OCI-LY7 (cell line): Measurements from ENCODE around the gene GPR61. TPM values are rescaled to one million over a fixed set of nuclear protein-coding genes. Genes with fewer than 3 reads are reported as not detected.

Source experiments
- BruUV-seq: library from RNA; stranded (reverse); fragments of 400-500 nt; replicated peaks from 2 replicates; lab custom pipeline; 2021; lab: Mats Ljungman, UMichigan
- CTCF ChIA-PET: fragments of 300-600 bp; sonication (Branson Sonifier 250); formaldehyde crosslinking; loops from one replicate; lab custom pipeline; 2022; ENCODE audit warnings: antibody characterized with exemption; ENCODE audit not compliant: unreplicated experiment; lab: Charles Lee
- POLR2A ChIA-PET: fragments of 300-600 bp; sonication (Branson Sonifier 250); formaldehyde crosslinking; loops from one replicate; lab custom pipeline; 2022; ENCODE audit warnings: antibody characterized with exemption; lab: Charles Lee
- DNase-seq: peaks from one replicate; pipeline ENCODE4 v3.0.0-alpha.2; 2015; ENCODE audit warnings: low spot score
- H2AFZ ChIP-seq: fragments of 200-600 bp; sonication (generic), shearing (Covaris generic); 2 replicates; pipeline ENCODE4 v1.6.1; 2014; ENCODE audit warnings: mild to moderate bottlenecking, antibody characterized with exemption, low read length, moderate library complexity
- H3K27ac ChIP-seq: fragments of 200-600 bp; sonication (generic); 2 replicates; pipeline ENCODE4 v1.5.1; 2014; ENCODE audit warnings: mixed run types, low read depth, mild to moderate bottlenecking, moderate library complexity, low read length, inconsistent platforms; ENCODE audit not compliant: poor library complexity, severe bottlenecking
- H3K36me3 ChIP-seq: fragments of 200-600 bp; sonication (generic); 2 replicates; pipeline ENCODE4 v1.6.1; 2014; ENCODE audit warnings: mild to moderate bottlenecking, antibody characterized with exemption, low read length, moderate library complexity, mixed read lengths; ENCODE audit not compliant: insufficient read depth
- H3K4me1 ChIP-seq: fragments of 200-600 bp; sonication (generic); 2 replicates; pipeline ENCODE4 v1.5.1; 2014; ENCODE audit warnings: mild to moderate bottlenecking, low read length; ENCODE audit not compliant: insufficient read depth, poor library complexity, severe bottlenecking
- H3K4me2 ChIP-seq: fragments of 200-600 bp; sonication (generic); 2 replicates; pipeline ENCODE4 v1.6.1; 2014; ENCODE audit warnings: mild to moderate bottlenecking, low read length
- H3K4me3 ChIP-seq: fragments of 200-600 bp; sonication (generic); 2 replicates; pipeline ENCODE4 v1.5.1; 2014; ENCODE audit warnings: mild to moderate bottlenecking, low read depth, low read length; ENCODE audit not compliant: poor library complexity, severe bottlenecking
- H3K79me2 ChIP-seq: fragments of 200-600 bp; sonication (generic); 2 replicates; pipeline ENCODE4 v1.6.1; 2016; ENCODE audit warnings: low read depth, mild to moderate bottlenecking, low read length, moderate library complexity, mixed read lengths; ENCODE audit not compliant: insufficient read depth
- H3K9me2 ChIP-seq: fragments of 200-600 bp; sonication (generic); 2 replicates; pipeline ENCODE4 v1.6.1; 2016; ENCODE audit warnings: mild to moderate bottlenecking, low read length, mixed read lengths; ENCODE audit not compliant: insufficient read depth
- H3K9me3 ChIP-seq: fragments of 200-600 bp; sonication (generic); 2 replicates; pipeline ENCODE4 v1.6.1; 2014; ENCODE audit warnings: mild to moderate bottlenecking, mixed run types, low read length, mixed read lengths
- H4K20me1 ChIP-seq: fragments of 200-600 bp; sonication (generic); 2 replicates; pipeline ENCODE4 v1.6.1; 2014; ENCODE audit warnings: mild to moderate bottlenecking, antibody characterized with exemption, low read length, moderate library complexity, mixed read lengths; ENCODE audit not compliant: insufficient read depth
- CTCF ChIP-seq: fragments of 200-600 bp; sonication (generic); conservative IDR thresholded peaks from 2 replicates; pipeline ENCODE4 v1.5.1; 2014; ENCODE audit warnings: mild to moderate bottlenecking, antibody characterized with exemption, low read length, moderate library complexity, mixed read lengths
- EZH2phosphoT487 ChIP-seq: fragments of 200-600 bp; sonication (generic); IDR thresholded peaks from 2 replicates; pipeline ENCODE4 v1.6.1; 2018; ENCODE audit warnings: low read depth, borderline replicate concordance, mild to moderate bottlenecking, mixed run types, antibody characterized with exemption, low read length, moderate library complexity, mixed read lengths
- intact Hi-C: fragments of 100-400 bp; cut with micrococcal nuclease; formaldehyde crosslinking; loops from one replicate; pipeline ENCODE4 v1.10.0; 2022; ENCODE audit not compliant: unreplicated experiment
- total RNA-seq, 2 experiments: library from RNA; depleted of rRNA in 1 of 2; stranded (reverse); fragments of >200 nt in 1 of 2; shearing (Covaris generic) in 1 of 2; gene quantifications; 2 replicates each; pipeline ENCODE4 v1.2.3, GENCODE V29; 2014 to 2022

Gene GPR61
- total RNA-seq, 2 experiments from 2014 or later, result not detected

- Histone ChIP-seq H3K27ac (no peak overlapping the region), H3K4me3 (no peak overlapping the region), H3K9me3 (no peaks in the 10 kb centered on the region), H3K9me2 (no peaks in the 10 kb centered on the region), H3K79me2 (no peaks in the 10 kb centered on the region), H4K20me1 (no peaks in the 10 kb centered on the region), H3K4me2 (no peak overlapping the region), H3K4me1 (no peaks in the 10 kb centered on the region), H3K36me3 (peaks cover 28% of the 10 kb centered on the region; the same call in 1 of the 2 replicates), H2AFZ (no peak overlapping the region)
- CTCF ChIA-PET, result no interaction called here
- DNase-seq, result no peak
- POLR2A ChIA-PET, result no interaction called here
- intact Hi-C loops, result no loop called here
- TF ChIP-seq CTCF (no peak), EZH2phosphoT487 (no peak)
- no TSS peak for BruUV-seq
These were observed 37.9 kb upstream of the GPR61 start for GRCh38 chr1:109501644-109502363.

- no peak overlapping the region for H3K27ac ChIP-seq
- no peak overlapping the region for H3K4me3 ChIP-seq
- no TSS peak for BruUV-seq
- intact Hi-C loops, result no loop called here
- no peaks in the 10 kb centered on the region for H3K79me2 ChIP-seq
- no peaks in the 10 kb centered on the region for H3K9me2 ChIP-seq
- no peak for TF ChIP-seq CTCF
- no peak for TF ChIP-seq EZH2phosphoT487
- no peaks in the 10 kb centered on the region for H3K4me1 ChIP-seq
- no peaks in the 10 kb centered on the region for H3K9me3 ChIP-seq
- no peaks in the 10 kb centered on the region for H4K20me1 ChIP-seq
- ChIA-PET CTCF (no interaction called here), POLR2A (no interaction called here)
- no peak for DNase-seq
- H3K36me3 ChIP-seq, result peaks cover 27% of the 10 kb centered on the region; the same call in 1 of the 2 replicates
- no peak overlapping the region for H2AFZ ChIP-seq
- no peak overlapping the region for H3K4me2 ChIP-seq
These were observed 37.3 kb upstream of the GPR61 start for GRCh38 chr1:109502364-109502851.

- POLR2A ChIA-PET, result no interaction called here
- no peaks in the 10 kb centered on the region for H3K4me1 ChIP-seq
- no peak overlapping the region for H3K4me2 ChIP-seq
- intact Hi-C loops, result no loop called here
- no TSS peak for BruUV-seq
- H3K9me3 ChIP-seq, result no peaks in the 10 kb centered on the region
- no peak overlapping the region for H3K4me3 ChIP-seq
- H3K36me3 ChIP-seq, result peaks cover 16% of the 10 kb centered on the region; the same call in 1 of the 2 replicates
- H3K79me2 ChIP-seq, result no peaks in the 10 kb centered on the region
- H4K20me1 ChIP-seq, result no peaks in the 10 kb centered on the region
- no peaks in the 10 kb centered on the region for H3K9me2 ChIP-seq
- CTCF ChIA-PET, result no interaction called here
- H2AFZ ChIP-seq, result no peak overlapping the region
- DNase-seq, result no peak
- H3K27ac ChIP-seq, result no peak overlapping the region
- no peak for TF ChIP-seq EZH2phosphoT487
- no peak for TF ChIP-seq CTCF
These were observed 35.7 kb upstream of the GPR61 start for GRCh38 chr1:109503935-109504334.
